AG09309 (cell line): ENCODE measurements around the gene CBLB.

Source experiments
- DNase-seq: peaks from one replicate; pipeline ENCODE4 v3.0.0-alpha.2; 2010; ENCODE audit warnings: low read depth
- H3K4me3 ChIP-seq: 2 replicates; pipeline ENCODE4 v1.5.1; 2011; ENCODE audit warnings: mild to moderate bottlenecking, low read depth, low read length, moderate library complexity; ENCODE audit not compliant: control insufficient read depth
- CTCF ChIP-seq: IDR thresholded peaks from 2 replicates; pipeline ENCODE4 v1.5.1; 2011; ENCODE audit warnings: mild to moderate bottlenecking, low read depth, low read length, inconsistent platforms; ENCODE audit not compliant: insufficient read depth, control insufficient read depth; ENCODE audit errors: missing control alignments

CBLB gene

DNA sequence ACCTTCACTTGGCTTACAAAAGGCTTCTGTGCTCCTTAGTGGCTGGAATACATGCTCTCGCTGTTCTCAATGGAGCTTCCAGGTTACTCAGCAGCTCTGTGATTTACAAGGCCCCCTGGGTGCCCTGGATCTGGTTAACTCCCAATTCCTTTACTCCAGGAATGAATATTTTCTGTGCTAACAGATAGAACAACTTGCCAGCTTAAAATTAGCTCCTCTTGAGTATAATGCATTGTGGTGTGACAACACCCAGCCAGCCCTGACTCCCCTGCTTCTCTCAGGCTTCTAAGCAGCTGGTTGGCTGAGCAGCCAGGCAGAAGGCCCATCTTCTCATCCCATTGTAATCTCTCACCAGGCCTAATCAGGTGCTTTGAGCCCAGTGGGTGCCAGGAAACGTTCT, 255.7 kb downstream of the CBLB start:
- DNase-seq, result no peak
- H3K4me3 ChIP-seq, result no peak overlapping the region
- no peak for TF ChIP-seq CTCF

DNA sequence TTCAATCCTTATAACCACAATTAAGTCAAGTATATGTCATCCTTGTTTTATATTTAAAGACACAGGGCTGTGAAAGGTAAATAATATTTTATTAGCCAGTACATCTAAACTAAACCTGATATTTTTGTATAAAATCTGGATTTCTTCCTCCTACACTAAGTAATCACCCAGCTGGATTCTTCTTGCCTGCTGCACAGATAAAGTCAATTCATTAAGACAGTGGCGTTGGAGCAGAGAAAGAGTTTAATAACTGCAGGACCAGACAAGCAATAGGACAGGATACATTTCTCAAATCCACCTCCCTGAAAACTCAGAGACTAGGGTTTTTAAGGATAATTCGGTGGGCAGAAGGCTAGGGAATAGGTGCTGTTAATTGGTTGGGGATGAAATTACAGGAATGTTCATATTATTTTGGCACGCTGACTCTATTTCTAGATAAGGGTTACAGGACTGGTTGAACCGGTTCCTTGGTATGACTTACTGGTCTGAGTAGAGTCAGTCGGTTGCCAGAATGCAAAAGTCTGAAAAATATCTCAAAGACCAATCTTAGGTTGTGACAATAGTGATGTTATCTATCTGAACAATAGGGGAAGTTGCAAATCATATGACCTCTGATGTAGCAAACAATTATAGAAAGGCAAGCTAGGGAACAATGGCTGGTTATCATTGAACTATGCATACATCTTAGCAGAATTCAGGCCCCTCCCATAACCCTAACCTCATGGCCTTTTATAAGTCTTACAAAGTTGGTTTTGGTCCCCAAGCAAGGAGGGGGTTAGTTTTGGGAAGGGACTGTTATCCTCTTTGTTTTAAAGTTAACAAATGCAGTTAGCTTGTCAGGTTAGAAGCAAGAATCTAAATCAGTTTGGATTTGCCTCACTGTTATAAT, 257.3 kb downstream of the CBLB start:
- TF ChIP-seq CTCF, result no peak
- no peak overlapping the region for H3K4me3 ChIP-seq
- DNase-seq, result no peak

DNA sequence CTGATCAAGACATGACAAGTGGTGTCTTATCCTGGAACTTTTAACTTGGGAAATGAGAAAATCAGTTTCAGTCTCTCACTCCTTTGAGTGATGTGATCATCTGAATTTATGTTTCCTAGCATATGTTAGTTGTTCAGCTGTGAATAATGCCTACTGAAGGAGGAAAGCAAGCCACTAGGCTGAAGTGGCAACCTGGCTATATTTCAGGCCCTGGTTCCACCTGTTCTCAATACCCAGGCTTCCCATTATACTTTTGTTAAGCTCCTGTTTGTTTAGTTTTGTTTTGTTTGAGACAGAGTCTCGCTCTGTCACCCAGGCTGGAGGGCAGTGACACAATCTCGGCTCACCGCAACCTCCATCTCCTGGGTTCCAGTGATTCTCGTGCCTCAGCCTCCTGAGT, 258.3 kb downstream of the CBLB start:
- TF ChIP-seq CTCF, result no peak
- DNase-seq, result no peak
- H3K4me3 ChIP-seq, result no peak overlapping the region

DNA sequence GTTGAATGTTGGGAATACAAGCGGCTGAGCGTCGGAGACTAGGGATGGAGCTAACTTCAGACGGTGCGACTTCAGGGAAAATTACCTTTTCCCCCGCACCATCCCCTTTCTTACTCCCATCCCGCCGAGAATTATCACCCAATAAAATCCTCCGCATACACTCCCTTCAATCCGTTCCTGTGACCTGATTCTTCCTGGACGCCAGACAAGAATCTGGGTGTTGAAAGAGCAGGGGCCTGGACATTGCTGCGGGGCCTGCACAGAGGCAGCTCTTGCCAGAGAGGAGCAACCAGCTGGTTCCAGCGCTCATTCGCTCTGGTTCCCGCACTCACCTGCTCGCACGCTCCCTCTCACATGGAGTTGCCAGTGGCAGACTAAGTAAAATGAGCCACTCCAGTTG, 260.2 kb downstream of the CBLB start:
- no peak for TF ChIP-seq CTCF
- DNase-seq, result no peak

DNA sequence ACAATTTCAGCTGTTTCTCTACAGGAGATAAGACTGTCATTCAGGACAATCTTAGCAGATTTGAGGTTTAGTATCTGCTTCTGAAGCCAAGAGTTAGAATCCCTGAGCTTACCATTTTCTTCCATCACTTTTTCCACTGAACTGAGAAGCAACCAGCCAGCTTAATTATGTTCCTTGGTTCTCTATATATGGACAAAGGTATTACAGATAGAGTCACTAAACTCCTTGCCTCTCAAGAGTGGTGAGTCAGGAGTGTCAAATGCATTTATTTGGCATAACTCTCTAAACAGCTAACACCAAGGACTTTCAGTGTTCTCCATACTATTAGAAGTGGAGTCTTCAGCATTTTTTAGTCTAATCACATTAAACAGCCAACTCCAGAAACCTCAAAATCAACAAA, 262.8 kb downstream of the CBLB start:
- TF ChIP-seq CTCF, result no peak
- DNase-seq, result no peak
- H3K4me3 ChIP-seq, result no peak overlapping the region

More for the DNA sequence above, 260.2 kb downstream of the CBLB start:
- H3K4me3 ChIP-seq, result no peak overlapping the region
